ENCODE measurements around the gene SRBD1.

SRBD1 gene, protein sequence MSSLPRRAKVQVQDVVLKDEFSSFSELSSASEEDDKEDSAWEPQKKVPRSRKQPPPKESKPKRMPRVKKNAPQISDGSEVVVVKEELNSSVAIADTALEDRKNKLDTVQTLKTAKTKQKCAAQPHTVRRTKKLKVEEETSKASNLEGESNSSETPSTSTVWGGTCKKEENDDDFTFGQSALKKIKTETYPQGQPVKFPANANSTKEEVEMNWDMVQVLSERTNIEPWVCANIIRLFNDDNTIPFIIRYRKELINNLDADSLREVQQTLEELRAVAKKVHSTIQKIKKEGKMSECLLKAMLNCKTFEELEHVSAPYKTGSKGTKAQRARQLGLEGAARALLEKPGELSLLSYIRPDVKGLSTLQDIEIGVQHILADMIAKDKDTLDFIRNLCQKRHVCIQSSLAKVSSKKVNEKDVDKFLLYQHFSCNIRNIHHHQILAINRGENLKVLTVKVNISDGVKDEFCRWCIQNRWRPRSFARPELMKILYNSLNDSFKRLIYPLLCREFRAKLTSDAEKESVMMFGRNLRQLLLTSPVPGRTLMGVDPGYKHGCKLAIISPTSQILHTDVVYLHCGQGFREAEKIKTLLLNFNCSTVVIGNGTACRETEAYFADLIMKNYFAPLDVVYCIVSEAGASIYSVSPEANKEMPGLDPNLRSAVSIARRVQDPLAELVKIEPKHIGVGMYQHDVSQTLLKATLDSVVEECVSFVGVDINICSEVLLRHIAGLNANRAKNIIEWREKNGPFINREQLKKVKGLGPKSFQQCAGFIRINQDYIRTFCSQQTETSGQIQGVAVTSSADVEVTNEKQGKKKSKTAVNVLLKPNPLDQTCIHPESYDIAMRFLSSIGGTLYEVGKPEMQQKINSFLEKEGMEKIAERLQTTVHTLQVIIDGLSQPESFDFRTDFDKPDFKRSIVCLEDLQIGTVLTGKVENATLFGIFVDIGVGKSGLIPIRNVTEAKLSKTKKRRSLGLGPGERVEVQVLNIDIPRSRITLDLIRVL

DNA sequence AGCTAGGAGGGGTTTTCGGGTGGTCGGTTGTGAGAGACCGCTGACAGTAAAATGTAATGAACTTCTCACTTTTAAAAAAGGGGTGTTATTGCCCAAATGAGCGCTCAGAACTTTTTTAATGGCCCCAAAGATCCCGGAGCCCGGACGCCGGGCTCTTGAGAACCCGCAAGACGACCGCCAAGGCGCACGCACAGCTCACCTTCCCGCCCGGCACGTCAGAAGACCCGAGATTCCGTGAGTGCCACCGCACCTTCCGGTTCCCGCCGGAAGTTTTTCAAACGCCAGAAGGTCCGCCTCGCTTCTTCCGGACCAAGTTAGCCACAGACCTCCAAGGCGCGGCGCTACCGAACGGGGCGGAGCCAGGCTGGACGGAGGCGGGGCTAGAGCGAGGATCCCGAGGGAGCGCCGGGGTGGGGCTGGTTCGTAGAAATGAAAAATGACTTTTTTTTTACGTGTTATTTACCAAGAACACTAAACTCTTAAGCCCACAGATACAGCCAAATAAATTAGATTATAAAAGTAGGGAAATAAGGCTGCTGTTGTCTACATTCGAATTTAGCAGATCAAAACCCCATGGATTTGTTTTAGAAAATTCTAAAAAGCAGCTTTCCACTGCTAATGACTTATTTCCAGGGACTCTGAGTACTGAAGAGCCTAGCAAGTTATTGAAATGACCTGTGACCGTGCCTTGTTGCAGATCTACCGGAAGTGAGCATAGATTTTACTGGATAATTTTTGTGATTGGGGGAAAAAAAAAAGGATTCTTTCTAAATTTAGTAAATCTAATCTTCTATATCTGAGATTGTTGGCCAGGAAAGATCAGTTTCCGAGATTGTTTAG, at the start of gene SRBD1:
TSS of gene SRBD1 (minus strand) at position 248 of the 840 bp plus-strand sequence. CDS start 5,826 bp downstream, outside the sequence.
- peak; percentile 82 to 93 for DNase-seq (ENCODE audit: low read depth in 2 of 2)

DNA sequence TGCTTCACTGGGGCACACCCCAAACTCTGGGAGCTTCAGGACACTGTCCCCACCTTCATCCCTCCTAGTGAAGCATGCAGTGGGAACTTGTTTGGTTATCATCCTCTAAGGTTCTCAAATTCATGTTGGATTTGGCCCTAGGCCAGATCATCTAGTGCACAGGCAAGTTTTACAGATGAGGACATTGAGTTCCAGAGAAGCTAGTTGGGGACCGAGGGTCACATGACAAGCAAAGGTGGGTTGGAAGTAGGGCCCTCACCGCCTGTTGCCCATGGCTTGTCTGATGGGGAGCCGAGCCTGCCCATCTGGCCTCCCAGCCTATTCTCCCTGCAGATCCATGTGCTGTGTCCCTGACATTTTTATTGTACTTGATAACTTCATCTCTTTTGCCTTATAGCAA, 43.2 kb upstream of the SRBD1 start:
- DNase-seq (ENCODE audit: low read depth in 2 of 2), result no peak

DNA sequence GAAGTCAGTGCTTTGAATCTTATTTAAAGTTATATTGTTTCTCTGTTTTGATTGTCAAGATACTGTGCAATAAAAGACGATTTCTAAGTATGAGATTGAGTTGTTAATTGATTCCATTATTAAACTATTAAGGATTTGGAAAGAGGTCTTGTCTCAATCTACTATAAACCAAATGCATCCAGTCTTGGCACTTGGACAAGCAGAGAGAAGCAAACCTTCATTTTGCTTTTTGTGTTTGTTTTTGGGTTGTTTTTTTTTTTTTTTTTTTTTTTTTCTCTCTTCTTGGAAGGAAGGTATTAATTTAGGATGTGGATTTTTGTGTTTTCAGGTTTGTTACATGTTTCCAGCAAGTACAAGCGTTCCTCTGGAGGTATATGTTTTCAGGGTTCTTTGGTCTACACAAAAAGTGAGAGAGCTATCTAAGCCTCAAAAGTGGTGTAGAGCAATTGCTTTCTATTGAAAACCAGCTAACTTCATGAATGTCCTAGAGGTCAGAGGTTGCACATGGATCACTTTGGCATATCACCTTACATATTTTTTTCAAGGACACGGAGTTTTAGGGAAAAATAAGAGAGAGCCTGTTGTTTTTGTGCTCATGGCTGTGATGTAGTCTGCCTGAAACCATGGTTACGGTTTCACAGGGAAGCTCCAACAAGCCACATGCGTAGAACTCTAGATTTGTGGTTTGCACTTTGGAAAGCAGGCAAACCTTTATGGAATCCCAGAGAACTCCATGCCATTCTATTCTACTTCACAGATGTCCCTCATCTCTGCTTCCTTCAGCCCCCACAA, 42.3 kb upstream of the SRBD1 start:
- DNase-seq (ENCODE audit: low read depth in 2 of 2), result no peak

DNA sequence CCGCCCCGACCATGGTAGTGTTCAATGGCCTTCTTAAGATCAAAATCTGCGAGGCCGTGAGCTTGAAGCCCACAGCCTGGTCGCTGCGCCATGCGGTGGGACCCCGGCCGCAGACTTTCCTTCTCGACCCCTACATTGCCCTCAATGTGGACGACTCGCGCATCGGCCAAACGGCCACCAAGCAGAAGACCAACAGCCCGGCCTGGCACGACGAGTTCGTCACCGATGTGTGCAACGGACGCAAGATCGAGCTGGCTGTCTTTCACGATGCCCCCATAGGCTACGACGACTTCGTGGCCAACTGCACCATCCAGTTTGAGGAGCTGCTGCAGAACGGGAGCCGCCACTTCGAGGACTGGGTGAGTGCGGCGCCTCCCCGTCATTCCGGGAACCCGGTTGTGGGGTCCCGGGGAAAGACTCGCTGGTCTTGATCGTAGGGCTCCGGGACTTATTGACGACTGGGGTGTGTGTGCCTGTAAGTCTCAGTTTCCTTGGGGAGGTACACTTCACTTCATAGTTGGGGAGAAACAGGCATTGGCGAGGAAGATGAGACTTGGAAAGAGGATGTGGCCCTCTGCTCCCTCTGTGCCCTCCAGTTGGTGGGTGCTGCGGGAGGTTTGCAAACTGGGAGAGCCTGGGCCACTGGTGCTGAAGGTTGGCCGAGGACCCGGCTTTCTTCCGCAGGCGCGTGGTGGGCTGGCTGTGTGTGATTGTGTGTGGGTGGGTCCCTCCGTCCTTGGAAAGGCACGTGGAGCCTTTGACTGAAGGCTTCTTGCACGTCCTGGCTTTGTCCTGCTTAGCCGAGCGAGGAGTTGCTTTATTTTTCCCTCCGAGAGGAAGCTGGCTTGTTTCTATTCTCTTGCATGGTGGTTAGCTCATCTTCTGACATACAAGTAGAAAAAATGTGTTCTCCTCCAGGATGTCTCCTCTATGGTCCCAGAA, 41.3 kb upstream of the SRBD1 start:
- peak in 1 of 2 donors; percentile 8 for DNase-seq (ENCODE audit: low read depth in 2 of 2)

DNA sequence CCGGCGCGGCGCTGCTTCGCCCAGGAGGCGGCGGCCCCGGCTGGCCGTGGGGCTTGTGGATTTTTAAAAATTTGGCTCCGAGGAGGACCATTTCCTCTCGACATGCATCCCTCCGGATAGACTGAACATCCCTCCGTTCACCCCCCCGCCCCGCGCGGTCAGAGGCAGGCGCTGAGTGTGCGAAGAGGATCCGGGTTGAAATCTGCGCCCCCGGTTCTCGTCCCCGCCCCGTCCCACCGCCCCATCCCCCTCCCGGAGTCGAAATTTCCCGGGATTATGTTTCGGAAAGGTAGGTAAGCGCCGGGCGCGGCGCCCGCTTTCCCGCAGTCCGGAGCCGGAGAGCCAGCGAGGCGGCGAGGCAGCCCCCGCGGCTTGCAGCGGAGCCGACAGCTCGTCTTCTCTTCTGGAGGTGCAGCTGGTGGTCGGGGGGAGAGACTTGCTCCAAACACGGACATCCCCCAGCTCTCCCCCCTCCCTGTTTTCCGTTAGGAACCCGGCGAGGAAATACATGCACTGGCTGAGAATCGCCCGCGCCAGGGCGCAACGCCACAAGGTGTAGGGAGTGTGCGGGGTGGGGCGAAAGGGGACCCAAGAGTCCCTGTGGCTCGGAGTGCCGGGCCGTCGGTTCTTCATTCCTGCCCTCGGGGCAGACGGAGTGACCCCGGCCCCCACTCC, 40.5 kb upstream of the SRBD1 start, which contains the start of gene PRKCE:
TSS of gene PRKCE (plus strand) at position 261 of the 675 bp plus-strand sequence.
- DNase-seq (ENCODE audit: low read depth in 2 of 2), result peak; percentile 22 to 48

DNA sequence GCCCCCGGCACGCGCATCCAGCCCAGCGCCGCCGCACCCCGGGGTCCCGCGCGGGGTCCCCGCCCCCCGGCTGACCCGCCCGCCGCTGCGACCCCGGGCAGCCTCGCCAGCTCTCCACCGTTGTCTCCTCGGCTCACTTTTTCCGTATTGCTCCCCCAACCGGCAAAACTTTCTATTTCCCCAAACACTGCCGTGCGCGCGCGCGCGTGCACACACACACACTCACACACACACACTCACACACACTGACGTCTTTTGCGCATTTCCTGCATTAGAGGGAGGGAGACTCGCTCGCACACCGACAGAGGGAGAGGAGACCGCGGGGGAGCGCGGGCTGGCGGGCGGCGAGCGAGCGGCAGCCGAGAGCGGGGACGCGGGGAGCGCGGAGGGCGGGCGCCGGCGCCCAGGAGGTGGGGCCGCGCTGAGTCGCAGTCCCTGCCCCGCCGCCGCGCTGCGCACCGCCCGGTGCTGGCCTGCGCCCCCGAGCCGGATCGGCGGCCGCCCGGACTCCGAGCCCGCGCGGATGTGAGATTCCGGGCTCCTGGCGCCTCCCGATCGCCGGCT, 39.9 kb upstream of the SRBD1 start:
- DNase-seq (ENCODE audit: low read depth in 2 of 2), result peak; percentile 80 to 94

DNA sequence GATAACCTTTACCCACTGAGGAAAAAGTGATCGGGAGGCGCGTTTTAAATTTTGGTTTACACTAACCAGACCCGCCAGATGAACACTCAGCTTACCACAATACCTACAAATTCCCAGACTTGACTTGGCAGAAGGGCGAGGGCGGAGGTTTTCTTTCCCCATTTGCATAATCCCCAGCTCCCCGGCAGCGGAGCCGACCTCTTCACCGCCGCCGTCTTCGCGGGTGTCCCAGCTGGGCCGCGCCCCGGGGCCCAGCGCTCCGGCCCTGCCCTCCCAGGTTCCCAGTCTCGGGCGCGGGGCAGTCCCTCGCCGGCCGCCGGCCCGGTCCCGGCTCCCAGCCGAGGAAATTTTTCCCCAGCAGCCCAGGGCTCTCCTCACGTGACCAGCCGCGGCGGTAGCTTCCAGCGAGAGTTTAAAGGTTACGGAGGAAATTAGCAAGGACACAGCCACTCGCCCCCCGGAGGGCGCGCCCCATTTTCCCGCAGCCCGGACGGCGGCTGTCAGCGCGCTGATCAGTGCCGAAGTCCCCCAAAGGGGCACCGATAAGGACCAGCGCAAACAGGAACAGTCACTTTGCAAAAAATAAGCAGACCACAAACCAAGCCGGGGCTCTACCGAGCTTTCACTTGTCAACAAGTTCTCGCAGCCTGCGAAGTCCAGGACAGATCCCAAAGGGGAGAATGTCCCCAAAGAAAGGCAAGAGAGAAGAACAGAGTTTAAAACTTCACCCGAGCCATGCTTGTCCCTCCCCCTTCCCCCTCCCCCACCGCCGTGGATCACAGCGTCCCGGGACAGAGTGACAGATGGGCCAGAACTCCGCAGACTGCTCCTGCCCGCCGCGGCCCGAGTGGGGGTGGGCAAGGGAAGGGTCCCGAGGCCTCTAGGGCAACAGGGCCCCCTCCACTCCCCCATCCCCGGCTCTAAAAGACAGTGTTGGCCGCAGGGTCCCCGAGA, 39.1 kb upstream of the SRBD1 start:
- DNase-seq (ENCODE audit: low read depth in 2 of 2), result peak; percentile 37 to 55

DNA sequence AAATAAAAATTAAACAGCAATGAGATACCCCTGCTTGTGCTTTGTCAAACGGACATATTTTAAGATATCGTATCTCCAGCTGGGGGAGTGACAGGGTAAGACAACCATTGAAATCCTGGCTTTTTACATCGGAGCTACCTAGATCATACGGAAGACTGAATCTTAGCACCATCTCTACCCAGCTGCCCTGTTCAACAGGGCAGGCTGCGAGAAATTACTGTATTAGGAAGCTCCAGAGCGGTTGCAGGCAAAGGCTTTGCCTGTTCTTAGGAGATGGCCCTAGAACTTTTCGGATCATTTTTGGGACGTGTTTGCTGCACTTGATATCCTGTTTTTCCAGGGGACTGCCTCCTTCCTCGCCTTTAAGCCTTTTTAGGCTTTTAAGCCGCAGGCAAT, 38.4 kb upstream of the SRBD1 start:
- DNase-seq (ENCODE audit: low read depth in 2 of 2), result no peak

DNA sequence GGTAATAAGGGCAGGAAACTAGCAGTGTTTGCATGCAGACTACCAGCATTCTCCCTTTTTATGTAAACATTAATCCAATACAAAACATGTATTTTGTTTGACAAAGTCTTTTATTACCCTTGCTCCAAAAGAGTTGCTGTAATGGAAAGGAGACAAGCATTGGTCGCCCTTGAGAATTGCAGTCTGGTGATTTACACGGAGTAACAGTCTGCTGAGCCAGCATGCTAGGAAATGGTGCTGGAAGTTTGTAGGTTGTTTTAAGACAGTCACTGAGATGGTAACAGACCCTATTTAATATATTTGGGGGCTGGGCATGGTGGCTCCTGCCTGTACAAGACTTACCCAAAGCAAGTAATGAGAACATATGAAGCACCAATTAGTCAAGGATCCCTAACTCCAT, 37.6 kb upstream of the SRBD1 start:
- no peak for DNase-seq (ENCODE audit: low read depth in 2 of 2)

DNA sequence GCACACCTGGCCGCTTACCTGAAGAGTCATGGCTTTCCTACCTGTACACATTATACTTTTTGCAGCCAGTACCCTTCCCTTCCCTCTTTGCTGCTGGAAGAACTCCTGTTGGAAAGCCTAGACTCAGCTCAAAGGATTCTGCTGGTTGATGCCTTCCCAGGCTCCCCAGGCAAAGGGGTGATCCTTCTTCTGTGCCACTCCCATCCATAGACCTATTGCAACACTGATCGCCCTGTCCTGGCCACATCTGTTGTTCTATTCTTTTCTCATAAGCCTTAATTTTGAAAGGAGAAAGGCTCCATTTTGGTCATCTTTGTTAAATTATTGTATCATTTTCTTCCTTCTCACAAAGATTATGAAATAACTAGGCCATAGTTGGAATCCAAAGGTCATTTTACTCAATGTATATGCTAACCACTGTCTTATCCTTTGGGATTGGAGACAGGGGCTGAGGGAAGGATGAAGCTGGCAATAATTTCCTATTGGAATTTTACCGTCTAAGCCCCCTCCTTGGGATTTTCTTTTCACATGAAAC, 37.0 kb upstream of the SRBD1 start:
- no peak for DNase-seq (ENCODE audit: low read depth in 2 of 2)

DNA sequence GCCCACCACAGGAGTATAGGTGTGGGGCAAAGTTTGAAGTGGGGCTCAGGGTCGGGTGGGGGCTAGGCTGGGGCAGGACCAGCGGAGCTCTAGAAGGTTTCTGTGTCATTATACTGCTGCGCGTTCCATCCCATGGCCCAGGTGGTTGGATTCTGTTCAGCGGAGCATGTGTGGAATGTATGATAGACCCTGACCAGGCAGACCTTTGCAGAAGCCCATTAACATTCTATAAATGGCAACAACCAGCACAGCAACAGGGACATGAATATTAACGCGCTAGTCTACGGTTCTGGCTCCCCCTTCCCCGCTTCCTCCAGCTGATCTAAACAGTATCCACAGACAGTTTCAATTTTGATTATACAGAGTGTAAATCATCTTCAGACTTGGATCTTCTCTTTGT, 36.3 kb upstream of the SRBD1 start:
- DNase-seq (ENCODE audit: low read depth in 2 of 2), result no peak

DNA sequence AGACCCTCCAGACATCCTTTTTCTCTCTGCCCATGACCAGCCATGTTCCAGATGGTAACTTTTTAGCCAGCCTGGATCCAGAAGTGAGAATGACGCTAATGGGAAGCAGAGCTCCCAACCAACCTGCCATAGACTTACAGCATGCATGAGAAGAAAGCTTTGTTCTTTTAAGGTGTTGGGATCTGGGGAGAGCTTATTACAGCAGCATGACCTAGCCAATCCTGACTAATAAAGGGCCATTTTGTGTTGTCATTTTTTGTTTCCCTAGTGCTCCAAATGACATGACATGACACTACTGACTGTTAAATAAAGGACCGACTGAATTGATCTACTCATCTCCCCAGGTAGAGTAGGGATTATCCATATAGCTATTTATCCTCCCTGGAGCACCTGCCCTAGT, 35.2 kb upstream of the SRBD1 start:
- DNase-seq (ENCODE audit: low read depth in 2 of 2), result no peak

DNA sequence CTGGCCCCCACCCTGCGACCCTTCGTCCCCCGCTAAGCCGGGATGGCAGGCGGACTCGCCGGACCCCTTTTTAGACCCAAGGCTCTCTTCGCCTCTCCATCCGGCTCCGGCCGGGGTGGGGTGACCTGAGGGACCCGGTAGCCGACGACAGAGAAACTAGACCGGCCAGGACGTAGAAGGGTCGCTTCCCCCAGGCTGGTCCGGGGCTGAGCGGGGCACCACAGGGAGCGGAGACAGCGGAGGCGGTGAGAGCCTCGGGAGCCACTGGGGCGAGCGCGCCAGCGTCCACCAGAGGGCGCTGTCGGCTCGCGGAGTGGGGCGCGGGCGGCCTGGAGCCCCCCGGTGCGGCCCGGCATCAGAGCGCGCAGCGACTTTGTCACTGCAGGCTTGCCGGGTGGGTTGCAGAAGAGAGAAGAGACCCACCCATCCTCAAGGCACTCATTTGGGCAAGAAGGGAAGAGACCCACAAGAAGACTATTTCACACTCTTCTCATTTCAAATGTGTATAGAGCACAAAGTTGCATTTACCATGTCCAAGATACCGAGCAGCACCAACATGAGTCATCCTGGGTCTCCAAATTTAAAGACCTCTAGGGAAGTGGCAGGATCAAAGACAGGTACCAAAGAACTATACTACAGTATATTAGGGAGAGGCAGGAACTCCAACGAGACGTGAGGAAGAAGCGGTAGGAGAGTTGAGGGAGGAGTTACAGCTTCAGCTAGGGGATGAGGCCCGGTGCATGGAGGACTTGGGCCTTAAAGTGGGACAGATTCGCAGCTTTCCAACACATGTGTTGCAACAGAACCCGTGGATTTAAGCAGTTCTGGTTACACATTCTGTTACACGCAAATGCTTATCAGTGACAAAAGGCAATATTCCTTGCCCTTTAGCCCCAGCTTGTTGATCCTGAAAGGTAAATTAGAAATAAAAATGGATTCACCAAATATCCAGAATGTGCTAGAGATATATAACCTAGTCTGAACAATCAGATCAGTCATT, 32.8 kb upstream of the SRBD1 start:
- peak; percentile 73 to 77 for DNase-seq (ENCODE audit: low read depth in 2 of 2)

DNA sequence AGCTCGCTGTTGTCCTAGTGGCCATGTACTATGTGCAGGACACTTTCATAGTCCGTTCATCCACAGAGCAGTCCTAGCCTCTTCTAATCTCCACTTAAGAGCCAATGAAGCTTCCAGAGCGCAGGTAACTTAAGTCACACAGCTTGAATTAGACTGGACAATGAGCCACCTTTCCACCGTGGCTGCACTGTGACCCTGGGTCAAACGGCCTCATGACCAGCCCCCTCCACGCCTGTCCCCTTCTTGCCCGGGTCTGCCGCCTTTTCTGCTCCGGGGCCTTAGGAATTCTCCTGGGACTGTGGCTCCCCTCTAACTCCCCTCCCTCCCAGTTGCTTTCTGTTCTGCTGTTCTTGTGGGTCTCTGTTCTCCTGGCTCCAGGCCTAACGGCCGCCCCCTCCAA, 32.0 kb upstream of the SRBD1 start:
- no peak for DNase-seq (ENCODE audit: low read depth in 2 of 2)

DNA sequence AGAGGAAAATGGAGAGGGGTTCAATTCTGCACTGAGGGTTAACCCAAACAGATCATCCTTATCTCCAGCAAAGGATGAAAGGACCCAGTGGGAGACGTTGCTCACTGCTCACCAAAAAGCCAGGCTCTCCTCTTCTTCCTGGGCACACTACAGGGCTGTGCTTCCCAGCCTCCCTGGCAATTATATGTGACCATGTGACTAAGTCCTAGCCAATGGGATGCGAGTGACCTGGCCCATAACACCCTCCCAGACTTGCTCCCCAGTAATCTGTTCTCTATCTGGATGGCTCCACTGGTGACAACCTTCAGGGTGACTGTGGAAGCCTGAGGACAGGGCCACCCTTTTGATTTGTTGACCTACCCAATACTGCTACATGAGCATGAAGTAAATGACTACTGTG, 29.5 kb upstream of the SRBD1 start:
- DNase-seq (ENCODE audit: low read depth in 2 of 2), result no peak

DNA sequence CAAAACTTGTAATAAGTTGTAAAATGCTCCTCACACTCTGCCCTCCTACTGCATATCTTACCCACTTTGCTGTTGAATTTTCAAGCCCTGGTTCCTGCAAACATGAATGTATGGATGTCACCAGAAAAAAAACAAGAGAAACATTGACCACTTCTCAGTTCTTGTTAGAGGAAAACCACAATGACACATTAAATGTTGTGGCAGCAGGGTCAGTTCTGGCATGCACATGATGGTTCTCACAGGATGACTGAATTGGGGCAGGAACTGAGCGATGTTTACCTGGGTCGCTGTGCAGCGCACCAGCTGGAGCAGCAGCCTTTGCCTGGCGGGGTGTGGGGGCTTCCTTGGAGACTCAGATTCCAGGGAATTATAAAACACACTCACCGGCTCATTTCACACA, 26.4 kb upstream of the SRBD1 start:
- no peak for DNase-seq (ENCODE audit: low read depth in 2 of 2)
